Neural cell (in vitro differentiated cells): ENCODE results near the gene PSMB3. TPM values are rescaled to one million over a fixed set of nuclear protein-coding genes. Genes with fewer than 3 reads are reported as not detected.
"Not testable (repeated sequence)": the region's sequence is repeated elsewhere in the genome, so short reads cannot be mapped to it uniquely, and the experiment has no call there.

ENCODE experiments used
- H2AFZ ChIP-seq: fragments of 200-600, 300-800 bp; sonication (generic), shearing (Covaris generic); 2 replicates; pipeline ENCODE4 v1.6.0; 2014; ENCODE audit warnings: low read depth, mild to moderate bottlenecking, antibody characterized with exemption, low read length, moderate library complexity
- H3F3A ChIP-seq: fragments of 200-600 bp; shearing (Covaris generic); 2 replicates; pipeline ENCODE4 v1.6.1; 2016; ENCODE audit warnings: mild to moderate bottlenecking, moderate library complexity, mixed read lengths, antibody characterized with exemption, low read length; ENCODE audit not compliant: insufficient read depth, poor library complexity, severe bottlenecking
- H3K27ac ChIP-seq: fragments of 200-600, 300-800 bp; sonication (generic), shearing (Covaris generic); 2 replicates; pipeline ENCODE4 v1.5.1; 2014; ENCODE audit warnings: mild to moderate bottlenecking, low read length, moderate library complexity
- H3K27me3 ChIP-seq: fragments of 300-800, 200-600 bp; sonication (generic), shearing (Covaris generic); 2 replicates; pipeline ENCODE4 v1.6.0; 2014; ENCODE audit warnings: mild to moderate bottlenecking, low read depth, low read length, moderate library complexity; ENCODE audit not compliant: insufficient read depth
- H3K36me3 ChIP-seq: fragments of 300-800, 200-600 bp; sonication (generic), shearing (Covaris generic); 2 replicates; pipeline ENCODE4 v1.5.1; 2014; ENCODE audit warnings: mild to moderate bottlenecking, antibody characterized with exemption, low read length, moderate library complexity; ENCODE audit not compliant: insufficient read depth
- H3K4me2 ChIP-seq: fragments of 300-800, 200-600 bp; sonication (generic), shearing (Covaris generic); 2 replicates; pipeline ENCODE4 v1.6.0; 2014; ENCODE audit warnings: mild to moderate bottlenecking, low read length
- H3K4me3 ChIP-seq: fragments of 300-800, 200-600 bp; sonication (generic), shearing (Covaris generic); 2 replicates; pipeline ENCODE4 v1.5.1; 2014; ENCODE audit warnings: mild to moderate bottlenecking, low read length, moderate library complexity
- H3K79me2 ChIP-seq: fragments of 200-600 bp; shearing (Covaris generic); replicated peaks from 2 replicates; pipeline ENCODE4 v1.6.0; 2014; ENCODE audit warnings: mild to moderate bottlenecking, low read length, moderate library complexity; ENCODE audit not compliant: insufficient read depth
- H3K9ac ChIP-seq: fragments of 300-800, 200-600 bp; sonication (generic), shearing (Covaris generic); 2 replicates; pipeline ENCODE4 v1.6.1; 2016; ENCODE audit warnings: mild to moderate bottlenecking, low read length, mixed read lengths
- H3K9me2 ChIP-seq: fragments of 200-600 bp; shearing (Covaris generic); 2 replicates; pipeline ENCODE4 v1.6.1; 2016; ENCODE audit warnings: mild to moderate bottlenecking, low read length, mixed read lengths; ENCODE audit not compliant: insufficient read depth
- H3K9me3 ChIP-seq: fragments of 200-600, 300-800 bp; sonication (generic), shearing (Covaris generic); 2 replicates; pipeline ENCODE4 v1.6.1; 2016; ENCODE audit warnings: mild to moderate bottlenecking, mixed run types, low read length, moderate library complexity, mixed read lengths
- H4K20me1 ChIP-seq: fragments of 200-600 bp; shearing (Covaris generic); 2 replicates; pipeline ENCODE4 v1.6.1; 2016; ENCODE audit warnings: mild to moderate bottlenecking, mixed run types; ENCODE audit not compliant: insufficient read depth
- CTCF ChIP-seq: fragments of 450-650 bp; IDR thresholded peaks from 2 replicates; pipeline ENCODE4 v1.5.1; 2014; ENCODE audit warnings: antibody characterized with exemption, mild to moderate bottlenecking, moderate library complexity; ENCODE audit not compliant: poor library complexity, severe bottlenecking
- EP300 ChIP-seq: fragments of 450-650 bp; conservative IDR thresholded peaks from 2 replicates; pipeline ENCODE4 v1.6.1; 2014; ENCODE audit warnings: antibody characterized with exemption, mild to moderate bottlenecking, moderate library complexity; ENCODE audit not compliant: poor library complexity, severe bottlenecking
- EZH2 ChIP-seq: fragments of 200-600, 300-800 bp; shearing (Covaris generic), sonication (generic); IDR thresholded peaks from 2 replicates; pipeline ENCODE4 v1.6.1; 2014; ENCODE audit warnings: antibody characterized with exemption, low read length, borderline replicate concordance, mild to moderate bottlenecking; ENCODE audit not compliant: insufficient read depth, poor library complexity, severe bottlenecking
- MXI1 ChIP-seq: fragments of 450-650 bp; conservative IDR thresholded peaks from 2 replicates; pipeline ENCODE4 v1.6.1; 2014; ENCODE audit warnings: antibody characterized with exemption, mild to moderate bottlenecking; ENCODE audit not compliant: poor library complexity, severe bottlenecking
- POLR2AphosphoS5 ChIP-seq: IDR thresholded peaks from 2 replicates; pipeline ENCODE4 v1.6.1; 2012
- RAD21 ChIP-seq: fragments of 450-650 bp; conservative IDR thresholded peaks from 2 replicates; pipeline ENCODE4 v1.6.1; 2014; ENCODE audit warnings: antibody characterized with exemption, mild to moderate bottlenecking, moderate library complexity
- REST ChIP-seq: IDR thresholded peaks from 2 replicates; pipeline ENCODE4 v1.6.1; 2012; ENCODE audit warnings: borderline replicate concordance
- SMC3 ChIP-seq: fragments of 450-650 bp; conservative IDR thresholded peaks from 2 replicates; pipeline ENCODE4 v1.6.1; 2014; ENCODE audit warnings: antibody characterized with exemption, mild to moderate bottlenecking, moderate library complexity; ENCODE audit not compliant: poor library complexity
- TAF1 ChIP-seq: IDR thresholded peaks from 2 replicates; pipeline ENCODE4 v1.6.1; 2012; ENCODE audit warnings: low read depth
- polyA plus RNA-seq: library from polyadenylated mRNA; depleted of rRNA; stranded (reverse); fragments of >200 nt; gene quantifications from 2 replicates; pipeline ENCODE4 v1.2.3, GENCODE V29; 2014

The PSMB3 gene
- polyA plus RNA-seq, 1 donor from 2014 or later: 338 TPM

GRCh38 chr17:38789185-38789584 is 36.6 kb downstream of the PSMB3 start:
- Histone ChIP-seq H3K9me3 (no peaks in the 10 kb centered on the region), H3F3A (no peaks in the 10 kb centered on the region), H3K27me3 (no peaks in the 10 kb centered on the region), H3K79me2 (peaks cover 11% of the 10 kb centered on the region), H3K27ac (no peak overlapping the region), H2AFZ (no peak overlapping the region), H3K9me2 (no peaks in the 10 kb centered on the region), H3K9ac (no peak overlapping the region), H3K36me3 (no peaks in the 10 kb centered on the region), H3K4me3 (no peak overlapping the region), H3K4me2 (no peak overlapping the region), H4K20me1 (no peaks in the 10 kb centered on the region)
- TF ChIP-seq EP300 (no peak), TAF1 (no peak), CTCF (no peak), RAD21 (no peak), EZH2 (no peak), SMC3 (no peak), REST (no peak), POLR2AphosphoS5 (no peak), MXI1 (no peak)

- H3K79me2 ChIP-seq: peaks cover 20% of the 10 kb centered on the region
- H4K20me1 ChIP-seq, H3K36me3 ChIP-seq, H3K4me2 ChIP-seq, H3K4me3 ChIP-seq, H3K9me2 ChIP-seq, H2AFZ ChIP-seq, H3K9me3 ChIP-seq, H3K27me3 ChIP-seq, H3F3A ChIP-seq, H3K27ac ChIP-seq, H3K9ac ChIP-seq: not testable (repeated sequence)
Observed at GRCh38 chr17:38790148-38790707, 37.7 kb downstream of the PSMB3 start.

GRCh38 chr17:38791162-38791561 is 38.6 kb downstream of the PSMB3 start:
- no peaks in the 10 kb centered on the region for H3K27me3 ChIP-seq
- no peak overlapping the region for H3K27ac ChIP-seq
- no peaks in the 10 kb centered on the region for H4K20me1 ChIP-seq
- no peak overlapping the region for H3K9ac ChIP-seq
- no peaks in the 10 kb centered on the region for H3F3A ChIP-seq
- no peak overlapping the region for H3K4me2 ChIP-seq
- peaks cover 29% of the 10 kb centered on the region for H3K79me2 ChIP-seq
- no peaks in the 10 kb centered on the region for H3K9me2 ChIP-seq
- TF ChIP-seq SMC3 (no peak), REST (no peak), EZH2 (no peak), EP300 (no peak), TAF1 (no peak), RAD21 (no peak), POLR2AphosphoS5 (no peak), MXI1 (no peak), CTCF (no peak)
- no peaks in the 10 kb centered on the region for H3K9me3 ChIP-seq
- no peaks in the 10 kb centered on the region for H3K36me3 ChIP-seq
- no peak overlapping the region for H3K4me3 ChIP-seq
- no peak overlapping the region for H2AFZ ChIP-seq
